ENCODE measurements around the gene DCAKD. TPM values are rescaled to one million over a fixed set of nuclear protein-coding genes. Genes with fewer than 3 reads are reported as not detected.

Gene DCAKD
- total and polyA plus RNA-seq, 10 of the 15 experiments (the other 5 are each of a cell fraction or from before 2014, with no cell fraction given), result 11.6 to 62.7 (median 38.3) TPM

DNA sequence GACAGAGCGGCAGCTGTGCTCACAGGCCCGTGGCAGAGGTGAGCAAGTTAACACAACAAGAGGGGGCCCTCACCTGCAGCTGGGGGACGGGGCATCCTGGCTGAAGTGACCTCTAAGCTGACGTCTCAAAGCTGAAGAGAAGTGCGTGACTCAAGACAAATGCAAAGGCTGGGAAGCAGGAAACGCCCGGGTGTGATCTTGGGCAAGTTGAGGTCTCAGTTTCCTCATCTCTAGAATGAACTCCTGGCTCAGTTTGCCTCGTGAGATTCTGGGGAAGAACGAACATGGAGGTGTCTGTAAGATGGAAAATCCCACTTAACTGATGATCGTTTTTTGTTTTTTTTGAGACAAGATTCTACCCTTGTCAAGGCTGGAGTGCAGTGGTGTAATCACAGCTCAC is 43.2 kb downstream of the DCAKD start:
- CTCF ChIA-PET, result interaction anchor here (3.8 kb wide), 1 partner anchor 13 kb away, joined by 14 read pairs; no protein-coding TSS in a partner anchor
- FAIRE-seq (no peak), ATAC-seq (no peak), DNase-seq (ENCODE audit: low read depth, low spot score) (no peak)
- SMC1A ChIA-PET (ENCODE audit: uncharacterized antibody, unreplicated experiment), result no interaction called here
- intact Hi-C loops (cut with micrococcal nuclease; ENCODE audit: unreplicated experiment) (no loop called here), in situ Hi-C loops (cut with MboI) (no loop called here)
- H3K27ac ChIP-seq (ENCODE audit: control insufficient read depth, insufficient read depth), result no peak overlapping the region
- BruUV-seq (replicated peaks), result no TSS peak
- 10% methylated on average over 10 of the region's 10 CpGs for WGBS (ENCODE audit: insufficient coverage, insufficient replicate concordance, low lambda C conversion rate, missing lambda C conversion rate)
- no peaks in the 10 kb centered on the region for H3K4me1 ChIP-seq (ENCODE audit: control insufficient read depth, insufficient read depth, low read length)
- no peaks in the 10 kb centered on the region for H4K20me1 ChIP-seq (ENCODE audit: control insufficient read depth, insufficient read depth)
- no peak overlapping the region for H3K9ac ChIP-seq (ENCODE audit: control insufficient read depth, insufficient read depth, low read length)
- RAD21 ChIA-PET (ENCODE audit: unreplicated experiment), result interaction anchor here (1.3 kb wide), 1 partner anchor 88 kb away, joined by 5 read pairs; no protein-coding TSS in a partner anchor
- no peaks in the 10 kb centered on the region for H3K9me3 ChIP-seq (replicated peaks; ENCODE audit: control insufficient read depth, insufficient read depth, low read length)
- H3K27me3 ChIP-seq (replicated peaks in 1 of 2; ENCODE audit: control insufficient read depth in 2 of 2, insufficient read depth in 2 of 2, low read length in 1 of 2), result no peaks in the 10 kb centered on the region; a peak in 1 of 4 replicates
- no peak overlapping the region for H3K4me3 ChIP-seq
- H3K36me3 ChIP-seq (ENCODE audit: control insufficient read depth in 2 of 2, insufficient read depth in 2 of 2, low read length in 1 of 2), result no peaks in the 10 kb centered on the region
- H3K79me2 ChIP-seq (ENCODE audit: control insufficient read depth, insufficient read depth, low read length), result no peaks in the 10 kb centered on the region
- POLR2A ChIA-PET, result no interaction called here
- H2AFZ ChIP-seq (ENCODE audit: control insufficient read depth, low read depth, low read length), result no peak overlapping the region
- no peak overlapping the region for H3K4me2 ChIP-seq (ENCODE audit: control insufficient read depth, insufficient read depth)
- TF ChIP-seq SIN3A (IDR thresholded peaks at IDR 0.05; ENCODE audit: low read depth, low read length) (no peak), EED (IDR thresholded peaks at IDR 0.05; ENCODE audit: low read depth) (0 out of 2 replicates have a peak, but pooled peaks have one; percentile 13)

DNA sequence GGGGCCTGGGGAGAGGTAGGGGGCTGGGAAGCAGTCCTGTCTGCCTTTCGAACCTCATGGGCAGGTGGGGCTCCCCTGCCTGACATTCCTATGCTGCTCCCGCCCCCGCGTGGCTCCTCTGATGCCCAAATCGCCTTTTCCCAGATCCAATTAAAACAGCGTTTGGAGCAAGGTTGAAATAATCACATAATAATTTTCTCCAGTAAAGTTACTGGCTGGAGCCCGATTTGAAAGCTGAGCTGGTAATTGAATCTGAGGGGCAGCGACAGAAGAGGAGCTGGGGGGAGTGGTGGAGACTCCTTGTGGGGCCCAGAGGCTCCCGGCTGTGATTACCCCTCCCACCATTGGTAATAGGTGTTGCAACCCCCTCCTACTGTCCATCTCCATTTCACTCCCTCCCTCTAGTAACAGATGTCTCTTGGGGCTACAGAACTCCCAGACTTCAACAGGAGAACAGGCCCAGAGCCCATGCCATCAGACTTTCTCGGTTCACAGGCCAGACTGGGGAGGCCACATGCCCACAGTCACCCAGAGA is 44.4 kb downstream of the DCAKD start:
- no peaks in the 10 kb centered on the region for H3K9me3 ChIP-seq (replicated peaks; ENCODE audit: control insufficient read depth, insufficient read depth, low read length)
- H3K9ac ChIP-seq (ENCODE audit: control insufficient read depth, insufficient read depth, low read length), result no peak overlapping the region
- H4K20me1 ChIP-seq (ENCODE audit: control insufficient read depth, insufficient read depth), result no peaks in the 10 kb centered on the region
- no peak overlapping the region for H3K4me3 ChIP-seq
- H3K4me2 ChIP-seq (ENCODE audit: control insufficient read depth, insufficient read depth), result no peak overlapping the region
- ATAC-seq (no peak), DNase-seq (ENCODE audit: low read depth, low spot score) (no peak), FAIRE-seq (no peak)
- in situ Hi-C loops (cut with MboI), result no loop called here
- intact Hi-C loops (cut with micrococcal nuclease; ENCODE audit: unreplicated experiment), result no loop called here
- H3K4me1 ChIP-seq (ENCODE audit: control insufficient read depth, insufficient read depth, low read length), result no peaks in the 10 kb centered on the region
- H3K79me2 ChIP-seq (ENCODE audit: control insufficient read depth, insufficient read depth, low read length), result no peaks in the 10 kb centered on the region
- H3K36me3 ChIP-seq (ENCODE audit: control insufficient read depth in 2 of 2, insufficient read depth in 2 of 2, low read length in 1 of 2), result no peaks in the 10 kb centered on the region
- ChIA-PET SMC1A (ENCODE audit: uncharacterized antibody, unreplicated experiment) (no interaction called here), POLR2A (no interaction called here), CTCF (no interaction called here), RAD21 (ENCODE audit: unreplicated experiment) (no interaction called here)
- H2AFZ ChIP-seq (ENCODE audit: control insufficient read depth, low read depth, low read length), result no peak overlapping the region
- no peaks in the 10 kb centered on the region for H3K27me3 ChIP-seq (replicated peaks in 1 of 2; ENCODE audit: control insufficient read depth in 2 of 2, insufficient read depth in 2 of 2, low read length in 1 of 2)
- TF ChIP-seq, protein P1, sequence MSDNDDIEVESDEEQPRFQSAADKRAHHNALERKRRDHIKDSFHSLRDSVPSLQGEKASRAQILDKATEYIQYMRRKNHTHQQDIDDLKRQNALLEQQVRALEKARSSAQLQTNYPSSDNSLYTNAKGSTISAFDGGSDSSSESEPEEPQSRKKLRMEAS (IDR thresholded peaks at IDR 0.05; ENCODE audit: low read depth, low read length), result no peak
- TF ChIP-seq HDAC6 (IDR thresholded peaks at IDR 0.05; ENCODE audit: unreplicated experiment) (no peak), SP1 (IDR thresholded peaks at IDR 0.05; ENCODE audit: low read depth, low read length) (no peak), LARP7 (IDR thresholded peaks at IDR 0.05) (no peak), YBX1 (IDR thresholded peaks at IDR 0.05) (no peak), GABPA (IDR thresholded peaks at IDR 0.05; ENCODE audit: low read depth) (no peak), MTA3 (IDR thresholded peaks at IDR 0.05; ENCODE audit: borderline replicate concordance, low read length) (no peak), HDGF (IDR thresholded peaks at IDR 0.05) (no peak), SREBF2 (IDR thresholded peaks at IDR 0.05; ENCODE audit: low read length) (no peak), MXI1 (IDR thresholded peaks at IDR 0.05; ENCODE audit: low read depth, low read length) (no peak), BHLHE40 (IDR thresholded peaks at IDR 0.05; ENCODE audit: borderline replicate concordance in 1 of 2, low read depth in 2 of 2, low read length in 1 of 2) (no peak)
- TF ChIP-seq, protein P2, sequence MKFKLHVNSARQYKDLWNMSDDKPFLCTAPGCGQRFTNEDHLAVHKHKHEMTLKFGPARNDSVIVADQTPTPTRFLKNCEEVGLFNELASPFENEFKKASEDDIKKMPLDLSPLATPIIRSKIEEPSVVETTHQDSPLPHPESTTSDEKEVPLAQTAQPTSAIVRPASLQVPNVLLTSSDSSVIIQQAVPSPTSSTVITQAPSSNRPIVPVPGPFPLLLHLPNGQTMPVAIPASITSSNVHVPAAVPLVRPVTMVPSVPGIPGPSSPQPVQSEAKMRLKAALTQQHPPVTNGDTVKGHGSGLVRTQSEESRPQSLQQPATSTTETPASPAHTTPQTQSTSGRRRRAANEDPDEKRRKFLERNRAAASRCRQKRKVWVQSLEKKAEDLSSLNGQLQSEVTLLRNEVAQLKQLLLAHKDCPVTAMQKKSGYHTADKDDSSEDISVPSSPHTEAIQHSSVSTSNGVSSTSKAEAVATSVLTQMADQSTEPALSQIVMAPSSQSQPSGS (IDR thresholded peaks at IDR 0.05; ENCODE audit: low read length), result no peak
- TF ChIP-seq, protein P3, sequence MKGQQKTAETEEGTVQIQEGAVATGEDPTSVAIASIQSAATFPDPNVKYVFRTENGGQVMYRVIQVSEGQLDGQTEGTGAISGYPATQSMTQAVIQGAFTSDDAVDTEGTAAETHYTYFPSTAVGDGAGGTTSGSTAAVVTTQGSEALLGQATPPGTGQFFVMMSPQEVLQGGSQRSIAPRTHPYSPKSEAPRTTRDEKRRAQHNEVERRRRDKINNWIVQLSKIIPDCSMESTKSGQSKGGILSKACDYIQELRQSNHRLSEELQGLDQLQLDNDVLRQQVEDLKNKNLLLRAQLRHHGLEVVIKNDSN (IDR thresholded peaks at IDR 0.05; ENCODE audit: borderline replicate concordance, extremely low read length, insufficient read depth, low read depth, low read length), result no peak
- no peak overlapping the region for H3K27ac ChIP-seq (ENCODE audit: control insufficient read depth, insufficient read depth)
- no TSS peak for BruUV-seq (replicated peaks)
- 22% methylated on average over 10 of the region's 10 CpGs for WGBS (ENCODE audit: insufficient coverage, insufficient replicate concordance, low lambda C conversion rate, missing lambda C conversion rate)
